ENCODE results near the gene SLC22A16.

DNA sequence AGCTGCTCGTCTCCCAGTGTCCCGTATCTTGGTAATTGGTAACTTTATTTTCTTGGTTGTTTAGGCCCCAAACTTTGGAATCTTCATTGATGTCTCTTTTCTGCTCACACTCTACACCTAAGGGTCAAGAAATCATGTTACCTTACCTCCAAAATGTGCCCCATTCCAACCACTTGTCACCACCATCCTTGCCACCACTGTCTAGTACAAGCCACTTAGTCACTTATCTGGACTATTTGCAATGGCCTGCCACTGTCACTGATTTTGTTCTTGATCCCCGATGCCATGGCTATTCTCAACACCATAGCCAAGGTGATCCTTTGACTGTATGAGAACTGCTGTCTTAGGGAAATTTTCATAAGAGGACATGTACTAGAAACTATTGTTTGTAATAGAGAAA lies 46.0 kb upstream of the SLC22A16 start:
- no peak for TF ChIP-seq JUNB (CRISPR knock-in tag; IDR thresholded peaks at IDR 0.05; ENCODE audit: borderline replicate concordance)
- no peak for TF ChIP-seq PHF8 (CRISPR knock-in tag; IDR thresholded peaks at IDR 0.05)
- TF ChIP-seq ATF7 (IDR thresholded peaks at IDR 0.05), result no peak
- TF ChIP-seq ATF7 (CRISPR knock-in tag; IDR thresholded peaks at IDR 0.05), result no peak
- TF ChIP-seq NR3C1 (CRISPR knock-in tag; IDR thresholded peaks at IDR 0.05), result no peak
- no peak for TF ChIP-seq ZNF501 (CRISPR knock-in tag; IDR thresholded peaks at IDR 0.05)
- TF ChIP-seq, protein P1, sequence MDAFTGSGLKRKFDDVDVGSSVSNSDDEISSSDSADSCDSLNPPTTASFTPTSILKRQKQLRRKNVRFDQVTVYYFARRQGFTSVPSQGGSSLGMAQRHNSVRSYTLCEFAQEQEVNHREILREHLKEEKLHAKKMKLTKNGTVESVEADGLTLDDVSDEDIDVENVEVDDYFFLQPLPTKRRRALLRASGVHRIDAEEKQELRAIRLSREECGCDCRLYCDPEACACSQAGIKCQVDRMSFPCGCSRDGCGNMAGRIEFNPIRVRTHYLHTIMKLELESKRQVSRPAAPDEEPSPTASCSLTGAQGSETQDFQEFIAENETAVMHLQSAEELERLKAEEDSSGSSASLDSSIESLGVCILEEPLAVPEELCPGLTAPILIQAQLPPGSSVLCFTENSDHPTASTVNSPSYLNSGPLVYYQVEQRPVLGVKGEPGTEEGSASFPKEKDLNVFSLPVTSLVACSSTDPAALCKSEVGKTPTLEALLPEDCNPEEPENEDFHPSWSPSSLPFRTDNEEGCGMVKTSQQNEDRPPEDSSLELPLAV (CRISPR knock-in tag; conservative IDR thresholded peaks at IDR 0.05; ENCODE audit: low read depth), result no peak
- no peak for TF ChIP-seq MYC (CRISPR knock-in tag; IDR thresholded peaks at IDR 0.05; ENCODE audit: borderline replicate concordance)
- no peak for TF ChIP-seq JARID2 (CRISPR knock-in tag; IDR thresholded peaks at IDR 0.05; ENCODE audit: insufficient replicate concordance)
- TF ChIP-seq ZNF274 (CRISPR knock-in tag; IDR thresholded peaks at IDR 0.05), result no peak

All from HepG2 (cell line).